ENCODE results near the gene ZBTB47. TPM values are rescaled to one million over a fixed set of nuclear protein-coding genes. Genes with fewer than 3 reads are reported as not detected.

Gene ZBTB47
- total and polyA plus RNA-seq, 10 of the 15 experiments (the other 5 are each of a cell fraction or from before 2014, with no cell fraction given): 0.04 to 3.4 (median 1.0) TPM; not detected in 1

GRCh38 chr3:42668413-42668760 lies 14.9 kb downstream of the ZBTB47 start (continued):
- TF ChIP-seq IRF5 (IDR thresholded peaks at IDR 0.05; ENCODE audit: borderline replicate concordance): no peak
- no peak for TF ChIP-seq BHLHE40 (IDR thresholded peaks at IDR 0.05; ENCODE audit: borderline replicate concordance in 1 of 2, low read depth in 2 of 2, low read length in 1 of 2)
- no peak for TF ChIP-seq ASH2L (IDR thresholded peaks at IDR 0.05; ENCODE audit: borderline replicate concordance, low read depth)
- TF ChIP-seq CBFB (IDR thresholded peaks at IDR 0.05; ENCODE audit: low read depth): no peak
- TF ChIP-seq CBX5 (IDR thresholded peaks at IDR 0.05; ENCODE audit: low read depth): no peak
- TF ChIP-seq JUNB (IDR thresholded peaks at IDR 0.05): no peak
- no peak for TF ChIP-seq ZNF217 (IDR thresholded peaks at IDR 0.05)
- no peak for TF ChIP-seq ZSCAN29 (IDR thresholded peaks at IDR 0.05)
- no peak for TF ChIP-seq MEF2A (IDR thresholded peaks at IDR 0.05; ENCODE audit: insufficient read depth, low read depth, low read length)
- TF ChIP-seq ESRRA (IDR thresholded peaks at IDR 0.05; ENCODE audit: low read length): no peak
- TF ChIP-seq TAF1 (IDR thresholded peaks at IDR 0.05; ENCODE audit: borderline replicate concordance, low read depth, low read length): no peak
- TF ChIP-seq MTA3 (IDR thresholded peaks at IDR 0.05; ENCODE audit: borderline replicate concordance, low read length): no peak

- H3K79me2 ChIP-seq (ENCODE audit: control insufficient read depth, insufficient read depth, low read length): no peaks in the 10 kb centered on the region
- DNase-seq (ENCODE audit: low read depth, low spot score): no peak
- no peaks in the 10 kb centered on the region; the same call in 2 of the 3 replicates for H3K9me3 ChIP-seq (replicated peaks; ENCODE audit: control insufficient read depth, insufficient read depth, low read length)
- no peak overlapping the region for H3K27ac ChIP-seq (ENCODE audit: control insufficient read depth, insufficient read depth)
- no peak overlapping the region for H3K4me3 ChIP-seq
- in situ Hi-C loops (cut with MboI) (no loop called here), intact Hi-C loops (cut with micrococcal nuclease; ENCODE audit: unreplicated experiment) (no loop called here)
- peaks cover 4% of the 10 kb centered on the region for H3K4me1 ChIP-seq (ENCODE audit: control insufficient read depth, insufficient read depth, low read length)
- ChIA-PET CTCF (no interaction called here), SMC1A (ENCODE audit: uncharacterized antibody, unreplicated experiment) (no interaction called here), POLR2A (interaction anchor here (0.9 kb wide), 1 partner anchor 14 kb away, joined by 3 read pairs; no protein-coding TSS in a partner anchor), RAD21 (ENCODE audit: unreplicated experiment) (no interaction called here)
- no peak overlapping the region for H3K9ac ChIP-seq (ENCODE audit: control insufficient read depth, insufficient read depth, low read length)
- ATAC-seq: no peak
- H3K4me2 ChIP-seq (ENCODE audit: control insufficient read depth, insufficient read depth): no peak overlapping the region
- no peaks in the 10 kb centered on the region for H4K20me1 ChIP-seq (ENCODE audit: control insufficient read depth, insufficient read depth)
- TF ChIP-seq ETV6 (conservative IDR thresholded peaks at IDR 0.05 in 1 of 2, IDR thresholded peaks at IDR 0.05 in 1 of 2; ENCODE audit: borderline replicate concordance in 1 of 2, low read depth in 1 of 2): no peak
- no peak for TF ChIP-seq IKZF1 (conservative IDR thresholded peaks at IDR 0.05)
- no peak for TF ChIP-seq TARDBP (IDR thresholded peaks at IDR 0.05; ENCODE audit: borderline replicate concordance)
- TF ChIP-seq SMAD1 (IDR thresholded peaks at IDR 0.05; ENCODE audit: low read depth, partially characterized antibody): no peak
- no peak for TF ChIP-seq BACH1 (IDR thresholded peaks at IDR 0.05; ENCODE audit: borderline replicate concordance)
- no peak for TF ChIP-seq ATF7 (IDR thresholded peaks at IDR 0.05; ENCODE audit: low read depth)
- BruUV-seq (replicated peaks): no TSS peak
- WGBS (ENCODE audit: insufficient coverage, insufficient replicate concordance, low lambda C conversion rate, missing lambda C conversion rate): 63% methylated on average over 4 of the region's 4 CpGs
- no peaks in the 10 kb centered on the region for H3K36me3 ChIP-seq (ENCODE audit: control insufficient read depth in 2 of 2, insufficient read depth in 2 of 2, low read length in 1 of 2)
- no peaks in the 10 kb centered on the region for H3K27me3 ChIP-seq (replicated peaks in 1 of 2; ENCODE audit: control insufficient read depth in 2 of 2, insufficient read depth in 2 of 2, low read length in 1 of 2)
- no peak overlapping the region for H2AFZ ChIP-seq (ENCODE audit: control insufficient read depth, low read depth, low read length)
- no peak for FAIRE-seq
These were observed 15.3 kb downstream of the ZBTB47 start for GRCh38 chr3:42668793-42669217.

Measured in GM12878 (cell line).